H9 (cell line): ENCODE results near the gene SLC4A5. TPM values are rescaled to one million over a fixed set of nuclear protein-coding genes. Genes with fewer than 3 reads are reported as not detected.

Experiments used
- DNase-seq: peaks from one replicate; pipeline ENCODE4 v3.0.0-alpha.2; 2017
- H2AFZ ChIP-seq: one replicate; pipeline ENCODE4 v1.6.1; 2013; ENCODE audit warnings: mild to moderate bottlenecking, low read length, control low read depth, moderate library complexity
- H2AK5ac ChIP-seq: 2 replicates; pipeline ENCODE4 v1.6.1; 2013; ENCODE audit warnings: low read length, control low read depth, mixed read lengths; ENCODE audit not compliant: insufficient read length
- H2BK120ac ChIP-seq: one replicate; pipeline ENCODE4 v1.6.1; 2013; ENCODE audit warnings: low read depth, mild to moderate bottlenecking, low read length, control low read depth, inconsistent platforms; ENCODE audit not compliant: poor library complexity, severe bottlenecking
- H2BK12ac ChIP-seq: 2 replicates; pipeline ENCODE4 v1.6.1; 2013; ENCODE audit warnings: low read length, control low read depth, mixed read lengths, low read depth; ENCODE audit not compliant: insufficient read length
- H2BK15ac ChIP-seq: 2 replicates; pipeline ENCODE4 v1.6.1; 2013; ENCODE audit warnings: low read depth, low read length, control low read depth
- H2BK20ac ChIP-seq: one replicate; pipeline ENCODE4 v1.6.1; 2013; ENCODE audit warnings: low read depth, mild to moderate bottlenecking, low read length, control low read depth, inconsistent platforms; ENCODE audit not compliant: poor library complexity, severe bottlenecking
- H2BK5ac ChIP-seq: 2 replicates; pipeline ENCODE4 v1.6.1; 2013; ENCODE audit warnings: low read length, control low read depth, mixed read lengths; ENCODE audit not compliant: insufficient read length
- H3K14ac ChIP-seq: 2 replicates; pipeline ENCODE4 v1.6.1; 2013; ENCODE audit warnings: low read length, control low read depth; ENCODE audit not compliant: insufficient read depth
- H3K18ac ChIP-seq: 2 replicates; pipeline ENCODE4 v1.6.1; 2013; ENCODE audit warnings: low read depth, mild to moderate bottlenecking, mixed read lengths, low read length, control low read depth; ENCODE audit not compliant: insufficient read length
- H3K23ac ChIP-seq: 2 replicates; pipeline ENCODE4 v1.6.1; 2013; ENCODE audit warnings: low read length, control low read depth, mixed read lengths, low read depth; ENCODE audit not compliant: insufficient read length
- H3K23me2 ChIP-seq: 2 replicates; pipeline ENCODE4 v1.6.1; 2013; ENCODE audit warnings: low read depth, mild to moderate bottlenecking, mixed read lengths, low read length, control low read depth; ENCODE audit not compliant: insufficient read length, poor library complexity, severe bottlenecking
- H3K27ac ChIP-seq: 2 replicates; pipeline ENCODE4 v1.5.1; 2013; ENCODE audit warnings: low read length, control low read depth, mixed read lengths, low read depth; ENCODE audit not compliant: insufficient read length
- H3K27me3 ChIP-seq: 2 replicates; pipeline ENCODE4 v1.6.1; 2013; ENCODE audit warnings: low read length, control low read depth, inconsistent platforms; ENCODE audit not compliant: insufficient read depth
- H3K4ac ChIP-seq: 2 replicates; pipeline ENCODE4 v1.6.1; 2013; ENCODE audit warnings: low read depth, mild to moderate bottlenecking, control low read depth, inconsistent platforms, low read length, moderate library complexity
- H3K4me1 ChIP-seq: 2 replicates; pipeline ENCODE4 v1.6.1; 2013; ENCODE audit warnings: low read length, control low read depth, inconsistent platforms; ENCODE audit not compliant: insufficient read depth
- H3K4me2 ChIP-seq: 2 replicates; pipeline ENCODE4 v1.6.1; 2013; ENCODE audit warnings: low read length, control low read depth, mixed read lengths; ENCODE audit not compliant: insufficient read length, insufficient read depth
- H3K56ac ChIP-seq: 2 replicates; pipeline ENCODE4 v1.6.1; 2013; ENCODE audit warnings: low read depth, mild to moderate bottlenecking, mixed read lengths, low read length, control low read depth; ENCODE audit not compliant: insufficient read length
- H3K79me1 ChIP-seq: 2 replicates; pipeline ENCODE4 v1.6.1; 2013; ENCODE audit warnings: low read depth, mild to moderate bottlenecking, moderate library complexity, low read length, control low read depth, inconsistent platforms; ENCODE audit not compliant: insufficient read depth, poor library complexity, severe bottlenecking
- H3K79me2 ChIP-seq: 2 replicates; pipeline ENCODE4 v1.6.1; 2013; ENCODE audit warnings: low read length, control low read depth, inconsistent platforms; ENCODE audit not compliant: insufficient read depth
- H3K9ac ChIP-seq: 2 replicates; pipeline ENCODE4 v1.6.1; 2013; ENCODE audit warnings: low read length, control low read depth, mixed read lengths; ENCODE audit not compliant: insufficient read length; ENCODE audit errors: extremely low read depth
- H3K9me3 ChIP-seq: one replicate; pipeline ENCODE4 v1.6.1; 2013; ENCODE audit warnings: low read depth, low read length, inconsistent platforms; ENCODE audit not compliant: control insufficient read depth
- H3T11ph ChIP-seq: one replicate; pipeline ENCODE4 v1.6.1; 2013; ENCODE audit warnings: mild to moderate bottlenecking, low read length, control low read depth, inconsistent platforms
- H4K20me1 ChIP-seq: one replicate; pipeline ENCODE4 v1.6.1; 2013; ENCODE audit not compliant: control insufficient read depth, insufficient read length, insufficient read depth
- H4K5ac ChIP-seq: 2 replicates; pipeline ENCODE4 v1.6.1; 2013; ENCODE audit warnings: low read depth, mild to moderate bottlenecking, mixed read lengths, low read length, control low read depth; ENCODE audit not compliant: insufficient read length
- H4K8ac ChIP-seq: replicated peaks from 2 replicates; pipeline ENCODE4 v1.6.1; 2013; ENCODE audit warnings: low read length, control low read depth, mixed read lengths, low read depth; ENCODE audit not compliant: insufficient read length
- H4K91ac ChIP-seq: 2 replicates; pipeline ENCODE4 v1.6.1; 2013; ENCODE audit warnings: low read depth, mild to moderate bottlenecking, moderate library complexity, mixed read lengths, low read length, control low read depth; ENCODE audit not compliant: insufficient read length
- H3K27ac Mint-ChIP-seq, 3 experiments: 2 replicates in 2 of 3; 3 replicates in 1 of 3; pipeline ENCODE4 v1.8.0; 2020 to 2021; ENCODE audit warnings: mixed read lengths in 3 of 3, mild to moderate bottlenecking in 1 of 3, moderate library complexity in 1 of 3
- H3K27me3 Mint-ChIP-seq: 2 replicates; pipeline ENCODE4 v1.8.0; 2021; ENCODE audit warnings: low read depth, mild to moderate bottlenecking, moderate library complexity, mixed read lengths
- H3K36me3 Mint-ChIP-seq, 3 experiments: 2 replicates in 2 of 3; 3 replicates in 1 of 3; pipeline ENCODE4 v1.8.0; 2020 to 2021; ENCODE audit warnings: low read depth in 3 of 3, mixed read lengths in 3 of 3; ENCODE audit not compliant: insufficient read depth in 1 of 3
- H3K4me1 Mint-ChIP-seq, 2 experiments: 2 replicates each; pipeline ENCODE4 v1.8.0; 2020; ENCODE audit warnings: mixed read lengths in 2 of 2
- H3K4me3 Mint-ChIP-seq, 2 experiments: 2 replicates in 1 of 2; 3 replicates in 1 of 2; pipeline ENCODE4 v1.8.0; 2020 to 2021; ENCODE audit warnings: mild to moderate bottlenecking in 2 of 2, mixed read lengths in 2 of 2, moderate library complexity in 1 of 2
- H3K9me3 Mint-ChIP-seq, 2 experiments: 2 replicates in 1 of 2; 3 replicates in 1 of 2; pipeline ENCODE4 v1.8.0; 2020; ENCODE audit warnings: mild to moderate bottlenecking in 2 of 2, mixed read lengths in 2 of 2, moderate library complexity in 1 of 2
- CTCF ChIP-seq: fragments of 200-600 bp; sonication (generic); conservative IDR thresholded peaks from 3 replicates; pipeline ENCODE4 v1.8.0; 2021; ENCODE audit warnings: antibody characterized with exemption, mild to moderate bottlenecking
- WGBS: extraction: QIAGEN DNeasy Blood & Tissue Kit; methylation state at CpG from one replicate; pipeline ENCODE4 v1.1.7; 2013; ENCODE audit warnings: missing lambda C conversion rate, low lambda C conversion rate, mixed read lengths; ENCODE audit not compliant: insufficient read length; ENCODE audit errors: extremely low coverage; 5-methylcytosine and 5-hydroxymethylcytosine counted together
- total RNA-seq: library from RNA; stranded (reverse); gene quantifications from 2 replicates; pipeline ENCODE4 v1.2.1, GENCODE V29; 2021

Gene SLC4A5
- total RNA-seq, 1 experiment from 2014 or later, result 0.50 TPM

- Histone ChIP-seq H3K27ac (no peak overlapping the region), H3K4me1 (no peaks in the 10 kb centered on the region; the same call in 1 of the 2 replicates), H3K14ac (no peak overlapping the region), H3K23ac (no peak overlapping the region), H3K79me2 (peaks cover 10% of the 10 kb centered on the region; the same call in 1 of the 2 replicates), H3K79me1 (peaks cover 7% of the 10 kb centered on the region), H3K4ac (no peak overlapping the region), H3K9ac (no peak overlapping the region), H4K5ac (no peak overlapping the region), H3K9me3 (no peaks in the 10 kb centered on the region), H2AK5ac (no peak overlapping the region), H4K91ac (no peak overlapping the region), H4K8ac (no peak overlapping the region), H2BK120ac (no peak overlapping the region), H3K4me2 (no peak overlapping the region), H2AFZ (no peak overlapping the region), H3K56ac (no peak overlapping the region), H2BK15ac (no peak overlapping the region), H3K23me2 (no peaks in the 10 kb centered on the region), H4K20me1 (no peaks in the 10 kb centered on the region), H2BK20ac (no peak overlapping the region), H3K27me3 (no peaks in the 10 kb centered on the region), H2BK5ac (no peak overlapping the region), H3T11ph (no peak overlapping the region), H3K18ac (no peak overlapping the region), H2BK12ac (no peak overlapping the region)
- Mint-ChIP-seq H3K4me1 (peaks cover 11 to 20% of the 10 kb centered on the region in 2 experiments), H3K4me3 (no peak overlapping the region), H3K36me3 (peaks cover 0 to 5% (median 2%) of the 10 kb centered on the region in 3 experiments; a peak in 4 of 7 replicates), H3K9me3 (no peaks in the 10 kb centered on the region), H3K27ac (no peak overlapping the region), H3K27me3 (no peaks in the 10 kb centered on the region)
- no peak for DNase-seq
- no CpG with 5 or more reads among the region's 3 CpGs for whole genome bisulfite sequencing
- TF ChIP-seq CTCF, result no peak
These were observed 40.8 kb upstream of the SLC4A5 start for GRCh38 chr2:74384051-74384450.
